K562 (cell line): ENCODE results near the gene SLC43A2. TPM values are rescaled to one million over a fixed set of nuclear protein-coding genes. Genes with fewer than 3 reads are reported as not detected.

Source experiments
- ATAC-seq: fragments of 200-7000 bp; cut with Tn5 transposase; 3 replicates; pipeline ENCODE4 v1.9.1; 2020; ENCODE audit warnings: moderate library complexity
- BruUV-seq: library from RNA; stranded (reverse); fragments of 400-500 nt; replicated peaks from 2 replicates; lab custom pipeline; 2021; lab: Mats Ljungman, UMichigan
- CTCF ChIA-PET: fragments of 300-600 bp; formaldehyde crosslinking; extraction: SDS; loops from one replicate; lab custom pipeline; 2021; ENCODE audit warnings: low intra/inter-chr PET ratio; lab: Yijun Ruan, JAX
- POLR2A ChIA-PET: fragments of 300-600, 350-650 bp; sonication (Branson Sonifier 250); formaldehyde crosslinking; extraction: SDS; loops from one replicate; lab custom pipeline; 2021; ENCODE audit warnings: antibody characterized with exemption, inconsistent platforms; lab: Yijun Ruan, JAX
- DNase-seq, 4 experiments: peaks; one replicate each; pipeline versions ENCODE4 v3.0.0 to v3.0.0-alpha.2; 2011 to 2018; ENCODE audit warnings: low spot score in 3 of 4, mixed read lengths in 3 of 4; ENCODE audit errors: extremely low read depth in 1 of 4
- FAIRE-seq: peaks from 2 replicates; lab custom pipeline; 2011; peaks lifted over from hg19 to GRCh38; lab: Jason Lieb, UNC
- H2AFZ ChIP-seq: 2 replicates; pipeline ENCODE4 v1.6.0; 2011; ENCODE audit warnings: low read depth, low read length, control low read depth, inconsistent platforms
- H3K27ac ChIP-seq: fragments of 200-600 bp; 3 replicates; pipeline ENCODE4 v1.8.0; 2011; ENCODE audit warnings: low read depth, mild to moderate bottlenecking, control low read depth, inconsistent platforms, low read length, moderate library complexity, mixed read lengths; ENCODE audit errors: extremely low read depth
- H3K27me3 ChIP-seq, 2 experiments: fragments of 300-600 bp in 1 of 2; 2 replicates in 1 of 2; 3 replicates in 1 of 2; pipeline versions ENCODE4 v1.6.0 to v1.8.0; 2011; ENCODE audit warnings: inconsistent platforms in 2 of 2, low read length in 2 of 2, mild to moderate bottlenecking in 1 of 2, mixed read lengths in 1 of 2, moderate library complexity in 1 of 2; ENCODE audit not compliant: control insufficient read depth in 2 of 2, insufficient read depth in 2 of 2
- H3K36me3 ChIP-seq: fragments of 300-600 bp; 3 replicates; pipeline ENCODE4 v1.8.0; 2011; ENCODE audit warnings: mild to moderate bottlenecking, low read length, inconsistent platforms; ENCODE audit not compliant: control insufficient read depth, insufficient read depth
- H3K4me1 ChIP-seq, 2 experiments: fragments of 200-600 bp in 1 of 2; replicated peaks in 1 of 2; 2 replicates in 1 of 2; 3 replicates in 1 of 2; pipeline versions ENCODE4 v1.5.1 to v1.8.0; 2011; ENCODE audit warnings: inconsistent platforms in 2 of 2, low read length in 2 of 2, mild to moderate bottlenecking in 1 of 2, mixed read lengths in 1 of 2, moderate library complexity in 1 of 2; ENCODE audit not compliant: control insufficient read depth in 2 of 2, insufficient read depth in 2 of 2
- H3K4me2 ChIP-seq: 2 replicates; pipeline ENCODE4 v1.6.1; 2011; ENCODE audit warnings: low read length, control low read depth, inconsistent platforms, mixed read lengths; ENCODE audit not compliant: insufficient read depth
- H3K4me3 ChIP-seq: fragments of 200-600 bp; sonication (generic), shearing (Covaris generic); 2 replicates; pipeline ENCODE4 v1.5.1; 2016; ENCODE audit warnings: control low read depth, inconsistent platforms
- H3K79me2 ChIP-seq: fragments of 200-600 bp; 3 replicates; pipeline ENCODE4 v1.8.0; 2011; ENCODE audit warnings: low read length, inconsistent platforms; ENCODE audit not compliant: control insufficient read depth, insufficient read depth
- H3K9ac ChIP-seq, 2 experiments: 2 replicates each; pipeline versions ENCODE4 v1.6.0 to v1.6.1; 2011; ENCODE audit warnings: low read depth in 2 of 2, low read length in 2 of 2, control low read depth in 1 of 2, inconsistent platforms in 1 of 2, mild to moderate bottlenecking in 1 of 2, mixed read lengths in 1 of 2; ENCODE audit not compliant: insufficient read depth in 1 of 2
- H3K9me1 ChIP-seq: one replicate; pipeline ENCODE4 v1.6.0; 2011; ENCODE audit warnings: inconsistent platforms, mild to moderate bottlenecking, low read length, moderate library complexity; ENCODE audit not compliant: control insufficient read depth, insufficient read depth
- H3K9me3 ChIP-seq: replicated peaks from 2 replicates; pipeline ENCODE4 v1.5.1; 2011; ENCODE audit warnings: low read depth, low read length, inconsistent platforms; ENCODE audit not compliant: control insufficient read depth, insufficient read depth
- H4K20me1 ChIP-seq: replicated peaks from 2 replicates; pipeline ENCODE4 v1.6.1; 2011; ENCODE audit warnings: low read length, inconsistent platforms, mixed read lengths; ENCODE audit not compliant: control insufficient read depth, insufficient read depth
- CC2D1A ChIP-seq: fragments of 450-650 bp; IDR thresholded peaks from 2 replicates; pipeline ENCODE4 v1.6.1; 2017; ENCODE audit warnings: mild to moderate bottlenecking
- DDX20 ChIP-seq: fragments of 450-650 bp; IDR thresholded peaks from 2 replicates; pipeline ENCODE4 v1.6.1; 2016; ENCODE audit warnings: missing genetic modification characterization, low read depth, mild to moderate bottlenecking, missing compliant biosample characterization, moderate library complexity
- FIP1L1 ChIP-seq: fragments of 200-400 bp; formaldehyde crosslinking; IDR thresholded peaks from 2 replicates; pipeline ENCODE4 v1.6.1; 2018; ENCODE audit warnings: mild to moderate bottlenecking, low read depth, low read length; ENCODE audit not compliant: poor library complexity, severe bottlenecking
- FUS ChIP-seq: fragments of 200-400 bp; formaldehyde crosslinking; optimal IDR thresholded peaks from 2 replicates; pipeline ENCODE3; 2017; ENCODE audit warnings: low read depth, low read length
- HCFC1 ChIP-seq: IDR thresholded peaks from 2 replicates; pipeline ENCODE4 v1.6.1; 2012; ENCODE audit warnings: low read depth, low read length, improper control_type of control experiment
- LARP7 ChIP-seq: fragments of 450-650 bp; IDR thresholded peaks from 2 replicates; pipeline ENCODE4 v1.6.1; 2016
- MTF1 ChIP-seq: fragments of 250-450 bp; sonication (Bioruptor Pico); IDR thresholded peaks from 2 replicates; pipeline ENCODE4 v1.9.0; 2021; ENCODE audit warnings: moderate library complexity, mild to moderate bottlenecking, inconsistent platforms, borderline replicate concordance
- NFIX ChIP-seq: fragments of 250-450 bp; sonication (Bioruptor Pico); IDR thresholded peaks from 2 replicates; pipeline ENCODE4 v1.4.0; 2020; ENCODE audit warnings: low read depth, mild to moderate bottlenecking, moderate library complexity
- PCBP2 ChIP-seq: fragments of 200-400 bp; formaldehyde crosslinking; IDR thresholded peaks from 2 replicates; pipeline ENCODE4 v1.6.1; 2018; ENCODE audit warnings: low read length, low read depth, mild to moderate bottlenecking, moderate library complexity; ENCODE audit not compliant: poor library complexity, severe bottlenecking
- PHTF2 ChIP-seq: fragments of 250-450 bp; sonication (Bioruptor Pico); IDR thresholded peaks from 2 replicates; pipeline ENCODE4 v1.5.0; 2021; ENCODE audit warnings: mild to moderate bottlenecking
- POLR3A ChIP-seq: IDR thresholded peaks from 2 replicates; pipeline ENCODE4 v1.6.1; 2011; ENCODE audit warnings: borderline replicate concordance, mild to moderate bottlenecking, moderate library complexity; ENCODE audit not compliant: insufficient read length, insufficient read depth; ENCODE audit errors: extremely low read depth
- PRMT5 ChIP-seq: sonication (generic); formaldehyde crosslinking; IDR thresholded peaks from 2 replicates; pipeline ENCODE4 v1.5.0; 2020; ENCODE audit warnings: missing genetic modification reagents
- PRPF4 ChIP-seq: fragments of 200-400 bp; formaldehyde crosslinking; IDR thresholded peaks from one replicate; pipeline ENCODE4 v1.6.1; 2017; ENCODE audit warnings: low read length, low read depth, mild to moderate bottlenecking; ENCODE audit not compliant: insufficient read depth, poor library complexity, severe bottlenecking
- RBM14 ChIP-seq: fragments of 200-400 bp; formaldehyde crosslinking; IDR thresholded peaks from 2 replicates; pipeline ENCODE4 v1.6.1; 2018; ENCODE audit warnings: low read depth, mild to moderate bottlenecking, low read length, moderate library complexity, borderline replicate concordance; ENCODE audit not compliant: insufficient read depth
- SNRNP70 ChIP-seq: fragments of 200-400 bp; formaldehyde crosslinking; optimal IDR thresholded peaks from 2 replicates; pipeline ENCODE3; 2017; ENCODE audit warnings: low read depth, low read length
- SOX6 ChIP-seq: fragments of 450-650 bp; IDR thresholded peaks from 2 replicates; pipeline ENCODE4 v1.6.1; 2014; ENCODE audit warnings: mild to moderate bottlenecking
- SPI1 ChIP-seq: IDR thresholded peaks from 2 replicates; pipeline ENCODE4 v1.6.1; 2011; ENCODE audit warnings: low read depth, low read length, control low read depth, borderline replicate concordance
- TCF15 ChIP-seq: fragments of 250-450 bp; sonication (Bioruptor Pico); IDR thresholded peaks from 2 replicates; pipeline ENCODE4 v1.8.0; 2022; ENCODE audit warnings: moderate library complexity, mild to moderate bottlenecking, inconsistent platforms
- TOE1 ChIP-seq, 2 experiments: fragments of 450-650 bp in 1 of 2; sonication (generic) in 1 of 2; formaldehyde crosslinking in 1 of 2; IDR thresholded peaks; 2 replicates each; pipeline versions ENCODE4 v1.7.1 to v1.8.0; 2016 to 2022; ENCODE audit warnings: borderline replicate concordance in 2 of 2, mild to moderate bottlenecking in 2 of 2, antibody characterized with exemption in 1 of 2, inconsistent platforms in 1 of 2, low read depth in 1 of 2, missing genetic modification reagents in 1 of 2, moderate library complexity in 1 of 2
- ZC3H11A ChIP-seq: IDR thresholded peaks from 2 replicates; pipeline ENCODE4 v1.6.1; 2012; ENCODE audit warnings: low read depth, low read length, improper control_type of control experiment
- ZEB2 ChIP-seq: fragments of 450-650 bp; IDR thresholded peaks from 2 replicates; pipeline ENCODE4 v1.6.1; 2016
- ZFX ChIP-seq: sonication (generic); formaldehyde crosslinking; IDR thresholded peaks from 2 replicates; pipeline ENCODE4 v1.8.0; 2022; ENCODE audit warnings: mild to moderate bottlenecking, missing genetic modification reagents, moderate library complexity
- ZNF124 ChIP-seq: sonication (generic); formaldehyde crosslinking; IDR thresholded peaks from 2 replicates; pipeline ENCODE4 v1.8.1; 2022; ENCODE audit warnings: missing genetic modification reagents
- ZNF146 ChIP-seq: IDR thresholded peaks from one replicate; pipeline ENCODE4 v1.6.1; 2018; ENCODE audit warnings: missing compliant biosample characterization; ENCODE audit not compliant: unreplicated experiment
- WGBS: fragments of 100-300 bp; shearing (Covaris generic); methylation state at CpG from one replicate; pipeline ENCODE4 v1.1.6; 2016; ENCODE audit warnings: low coverage, mixed read lengths; ENCODE audit not compliant: insufficient coverage; ENCODE audit errors: missing lambda C conversion rate; 5-methylcytosine and 5-hydroxymethylcytosine counted together
- in situ Hi-C: fragments of 300-500 bp; cut with MboI; formaldehyde crosslinking; loops from 4 replicates; pipeline ENCODE4 v1.15.0; 2018; ENCODE audit warnings: inconsistent platforms, mixed read lengths
- intact Hi-C: fragments of 100-400 bp; cut with micrococcal nuclease; formaldehyde crosslinking; loops from 2 replicates; pipeline ENCODE4 v1.14.2; 2022
- polyA plus RNA-seq, 8 experiments: library from polyadenylated mRNA; depleted of rRNA in 4 of 8; stranded (reverse) in 5 of 8; unstranded in 3 of 8; fragments of >200 nt; fragmentation: Nextera tagmentation in 2 of 8; fragmentation: Illumina TruSeq in 1 of 8; extraction: Ambion mirVana in 2 of 8; extraction: Trizol in 1 of 8; gene quantifications; 2 replicates each; pipeline versions ENCODE4 v1.2.1 to v1.2.3, GENCODE V29; 2011 to 2014; ENCODE audit warnings: inconsistent platforms in 1 of 8, missing spikeins in 1 of 8
- total RNA-seq, 7 experiments: library from RNA; depleted of rRNA in 6 of 7; stranded (reverse); fragments of >200 nt in 6 of 7; fragmentation: Illumina TruSeq in 2 of 7; extraction: Trizol in 2 of 7; gene quantifications; 2 replicates each; pipeline versions ENCODE4 v1.2.1 to v1.2.3, GENCODE V29; 2011 to 2021; ENCODE audit warnings: low replicate concordance in 1 of 7

Gene SLC43A2
- total and polyA plus RNA-seq, 9 of the 15 experiments (the other 6 are each of a cell fraction or from before 2014, with no cell fraction given) = 0.03 to 10.2 (median 3.6) TPM

- TF ChIP-seq NFIX = no peak
- TF ChIP-seq FIP1L1 = no peak
- TF ChIP-seq ZEB2 = no peak
- TF ChIP-seq PHTF2 = no peak
- no peak for TF ChIP-seq TOE1 (IDR thresholded peaks at IDR 0.05; ENCODE audit: borderline replicate concordance)
- TF ChIP-seq TOE1 (CRISPR knock-in tag; IDR thresholded peaks at IDR 0.05; ENCODE audit: borderline replicate concordance, low read depth) = no peak
- TF ChIP-seq CC2D1A = no peak
- no peak for TF ChIP-seq TCF15
- TF ChIP-seq MTF1 (CRISPR knock-in tag) = no peak
- TF ChIP-seq, all 486 proteins: peak for 0
Measured at GRCh38 chr17:1577583-1578013, 51.0 kb downstream of the SLC43A2 start (continued).

GRCh38 chr17:1577182-1577581, 51.5 kb downstream of the SLC43A2 start:
- Histone ChIP-seq H3K9me3 (no peaks in the 10 kb centered on the region), H3K4me3 (no peak overlapping the region), H3K36me3 (no peaks in the 10 kb centered on the region), H3K9me1 (no peaks in the 10 kb centered on the region), H4K20me1 (no peaks in the 10 kb centered on the region), H3K4me1 (peaks cover 0 to 27% of the 10 kb centered on the region in 2 experiments; a peak in 3 of 5 replicates), H3K27me3 (no peaks in the 10 kb centered on the region), H3K4me2 (no peak overlapping the region), H3K9ac (no peak overlapping the region; a peak in 1 of 4 replicates), H3K79me2 (no peaks in the 10 kb centered on the region), H2AFZ (no peak overlapping the region), H3K27ac (no peak overlapping the region)
- in situ Hi-C loops (loop anchor here (5.0 kb wide), 1 partner anchor 40 kb away; no protein-coding TSS in a partner anchor), intact Hi-C loops (no loop called here)
- ChIA-PET CTCF (no interaction called here), POLR2A (interaction anchor here (0.7 to 0.9 kb wide), 2 partner anchors 11 to 13 kb away, joined by 3 to 5 read pairs; no protein-coding TSS in a partner anchor)
- DNase-seq (no peak), ATAC-seq (no peak), FAIRE-seq (no peak)
- 33% methylated on average over 3 of the region's 12 CpGs for WGBS
- TF ChIP-seq PRPF4 (no peak), SPI1 (no peak), PCBP2 (no peak), DDX20 (tag) (no peak), ZNF124 (CRISPR knock-in tag) (no peak), ZNF146 (CRISPR knock-in tag) (no peak), PRMT5 (no peak), SOX6 (no peak), FUS (no peak), HCFC1 (no peak), ZC3H11A (no peak), SNRNP70 (no peak), ZFX (CRISPR knock-in tag) (no peak), FIP1L1 (no peak), LARP7 (no peak), RBM14 (no peak), POLR3A (no peak)
- BruUV-seq = no TSS peak
